K562 (cell line): ENCODE data around the gene KASH5. TPM values are rescaled to one million over a fixed set of nuclear protein-coding genes. Genes with fewer than 3 reads are reported as not detected.

Experiments
- ATF1 ChIP-seq, 2 experiments: fragments of 450-650 bp in 1 of 2; IDR thresholded peaks; 2 replicates each; pipeline ENCODE4 v1.6.1; 2016; ENCODE audit warnings: missing compliant biosample characterization in 1 of 2, missing genetic modification characterization in 1 of 2
- CREB1 ChIP-seq, 2 experiments: sonication (generic) in 1 of 2; formaldehyde crosslinking in 1 of 2; IDR thresholded peaks; 2 replicates each; pipeline versions ENCODE4 v1.6.1 to v1.8.0; 2012 to 2022; ENCODE audit warnings: inconsistent platforms in 1 of 2, mild to moderate bottlenecking in 1 of 2, missing genetic modification reagents in 1 of 2, moderate library complexity in 1 of 2
- HDAC1 ChIP-seq, 2 experiments: fragments of 450-650 bp; IDR thresholded peaks; 2 replicates each; pipeline ENCODE4 v1.6.1; 2016 to 2017; ENCODE audit warnings: inconsistent platforms in 1 of 2, mild to moderate bottlenecking in 1 of 2, moderate library complexity in 1 of 2
- HDAC8 ChIP-seq: fragments of 450-650 bp; IDR thresholded peaks from 2 replicates; pipeline ENCODE4 v1.6.1; 2016; ENCODE audit warnings: mild to moderate bottlenecking, missing genetic modification characterization, moderate library complexity, missing compliant biosample characterization
- MAFG ChIP-seq: fragments of 450-650 bp; conservative IDR thresholded peaks from 2 replicates; pipeline ENCODE4 v1.6.1; 2016; ENCODE audit warnings: missing genetic modification characterization, missing compliant biosample characterization
- NR2C2 ChIP-seq, 2 experiments: fragments of 200-800 bp in 1 of 2; sonication (Bioruptor generic) in 1 of 2; sonication (generic) in 1 of 2; formaldehyde crosslinking in 1 of 2; IDR thresholded peaks; 2 replicates each; pipeline versions ENCODE4 v1.6.1 to v1.8.0; 2016 to 2022; ENCODE audit warnings: mild to moderate bottlenecking in 1 of 2, missing compliant biosample characterization in 1 of 2, missing genetic modification characterization in 1 of 2, missing genetic modification reagents in 1 of 2
- PURB ChIP-seq: sonication (generic); formaldehyde crosslinking; IDR thresholded peaks from 2 replicates; pipeline ENCODE4 v1.9.0; 2021; ENCODE audit warnings: low read depth, mild to moderate bottlenecking, missing genetic modification reagents
- SRSF7 ChIP-seq: fragments of 200-400 bp; formaldehyde crosslinking; optimal IDR thresholded peaks from 2 replicates; pipeline ENCODE3; 2017; ENCODE audit warnings: mild to moderate bottlenecking, low read depth, low read length
- SUPT5H ChIP-seq: fragments of 450-650 bp; IDR thresholded peaks from 2 replicates; pipeline ENCODE4 v1.6.1; 2016
- ZNF224 ChIP-seq: sonication (generic); formaldehyde crosslinking; IDR thresholded peaks from 2 replicates; pipeline ENCODE4 v1.8.0; 2022; ENCODE audit warnings: mild to moderate bottlenecking, missing genetic modification reagents
- polyA plus RNA-seq, 8 experiments: library from polyadenylated mRNA; depleted of rRNA in 4 of 8; stranded (reverse) in 5 of 8; unstranded in 3 of 8; fragments of >200 nt; fragmentation: Nextera tagmentation in 2 of 8; fragmentation: Illumina TruSeq in 1 of 8; extraction: Ambion mirVana in 2 of 8; extraction: Trizol in 1 of 8; gene quantifications; 2 replicates each; pipeline versions ENCODE4 v1.2.1 to v1.2.3, GENCODE V29; 2011 to 2014; ENCODE audit warnings: inconsistent platforms in 1 of 8, missing spikeins in 1 of 8
- total RNA-seq, 7 experiments: library from RNA; depleted of rRNA in 6 of 7; stranded (reverse); fragments of >200 nt in 6 of 7; fragmentation: Illumina TruSeq in 2 of 7; extraction: Trizol in 2 of 7; gene quantifications; 2 replicates each; pipeline versions ENCODE4 v1.2.1 to v1.2.3, GENCODE V29; 2011 to 2021; ENCODE audit warnings: low replicate concordance in 1 of 7
- TF ChIP-seq, protein P1 (sequence below): sonication (generic); formaldehyde crosslinking; IDR thresholded peaks from 2 replicates; pipeline ENCODE4 v1.8.0; 2022; ENCODE audit warnings: mild to moderate bottlenecking, missing genetic modification reagents
- TF ChIP-seq, protein P2 (sequence below): sonication (generic); formaldehyde crosslinking; IDR thresholded peaks from 2 replicates; pipeline ENCODE4 v1.8.1; 2023; ENCODE audit warnings: missing genetic modification reagents, mild to moderate bottlenecking, borderline replicate concordance
- TF ChIP-seq, protein P3 (sequence below): sonication (generic); formaldehyde crosslinking; IDR thresholded peaks from 2 replicates; pipeline ENCODE4 v1.9.0; 2022; ENCODE audit warnings: mild to moderate bottlenecking, missing genetic modification reagents
- TF ChIP-seq, protein P4 (sequence below): fragments of 450-650 bp; formaldehyde crosslinking; IDR thresholded peaks from 2 replicates; pipeline ENCODE4 v1.4.0; 2020; ENCODE audit warnings: mild to moderate bottlenecking, moderate library complexity

Gene KASH5
- total and polyA plus RNA-seq, 9 of the 15 experiments (the other 6 are each of a cell fraction or from before 2014, with no cell fraction given) = 0.07 to 0.84 (median 0.34) TPM; not detected in 1

DNA sequence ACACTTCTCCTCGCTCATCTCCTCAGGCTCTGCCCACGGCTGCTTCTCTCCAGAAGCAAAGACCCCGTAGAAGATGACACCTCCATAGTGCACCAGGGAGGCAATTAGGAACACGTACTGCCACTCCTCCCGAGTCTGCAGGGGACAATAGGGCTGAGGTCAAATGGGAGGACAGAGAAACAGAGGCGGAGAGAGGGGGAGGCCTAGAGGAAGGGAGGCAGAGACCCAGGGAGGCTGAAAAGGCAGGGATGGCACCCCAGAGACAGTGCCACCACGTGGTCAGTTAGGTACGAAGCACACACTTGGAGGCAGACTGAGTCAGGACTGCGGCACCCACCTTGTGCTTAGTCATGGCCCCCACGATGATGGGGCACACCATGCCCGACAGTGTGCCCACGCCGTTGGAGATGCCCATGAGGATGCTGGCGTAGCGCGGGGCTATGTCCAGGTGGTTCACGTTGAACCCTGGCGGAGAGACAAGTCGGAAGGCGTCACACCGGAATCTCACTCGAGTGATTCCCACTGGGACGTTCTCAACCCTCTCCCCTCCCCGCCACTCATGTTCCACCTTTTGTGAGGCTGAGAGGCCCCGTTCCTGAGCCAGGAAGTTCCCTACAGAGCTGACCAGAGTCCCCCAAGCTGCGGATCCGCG, 42.8 kb downstream of the KASH5 start (continued):
- TF ChIP-seq, protein P1, sequence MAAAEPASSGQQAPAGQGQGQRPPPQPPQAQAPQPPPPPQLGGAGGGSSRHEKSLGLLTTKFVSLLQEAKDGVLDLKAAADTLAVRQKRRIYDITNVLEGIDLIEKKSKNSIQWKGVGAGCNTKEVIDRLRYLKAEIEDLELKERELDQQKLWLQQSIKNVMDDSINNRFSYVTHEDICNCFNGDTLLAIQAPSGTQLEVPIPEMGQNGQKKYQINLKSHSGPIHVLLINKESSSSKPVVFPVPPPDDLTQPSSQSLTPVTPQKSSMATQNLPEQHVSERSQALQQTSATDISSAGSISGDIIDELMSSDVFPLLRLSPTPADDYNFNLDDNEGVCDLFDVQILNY = no peak
- TF ChIP-seq, protein P2, sequence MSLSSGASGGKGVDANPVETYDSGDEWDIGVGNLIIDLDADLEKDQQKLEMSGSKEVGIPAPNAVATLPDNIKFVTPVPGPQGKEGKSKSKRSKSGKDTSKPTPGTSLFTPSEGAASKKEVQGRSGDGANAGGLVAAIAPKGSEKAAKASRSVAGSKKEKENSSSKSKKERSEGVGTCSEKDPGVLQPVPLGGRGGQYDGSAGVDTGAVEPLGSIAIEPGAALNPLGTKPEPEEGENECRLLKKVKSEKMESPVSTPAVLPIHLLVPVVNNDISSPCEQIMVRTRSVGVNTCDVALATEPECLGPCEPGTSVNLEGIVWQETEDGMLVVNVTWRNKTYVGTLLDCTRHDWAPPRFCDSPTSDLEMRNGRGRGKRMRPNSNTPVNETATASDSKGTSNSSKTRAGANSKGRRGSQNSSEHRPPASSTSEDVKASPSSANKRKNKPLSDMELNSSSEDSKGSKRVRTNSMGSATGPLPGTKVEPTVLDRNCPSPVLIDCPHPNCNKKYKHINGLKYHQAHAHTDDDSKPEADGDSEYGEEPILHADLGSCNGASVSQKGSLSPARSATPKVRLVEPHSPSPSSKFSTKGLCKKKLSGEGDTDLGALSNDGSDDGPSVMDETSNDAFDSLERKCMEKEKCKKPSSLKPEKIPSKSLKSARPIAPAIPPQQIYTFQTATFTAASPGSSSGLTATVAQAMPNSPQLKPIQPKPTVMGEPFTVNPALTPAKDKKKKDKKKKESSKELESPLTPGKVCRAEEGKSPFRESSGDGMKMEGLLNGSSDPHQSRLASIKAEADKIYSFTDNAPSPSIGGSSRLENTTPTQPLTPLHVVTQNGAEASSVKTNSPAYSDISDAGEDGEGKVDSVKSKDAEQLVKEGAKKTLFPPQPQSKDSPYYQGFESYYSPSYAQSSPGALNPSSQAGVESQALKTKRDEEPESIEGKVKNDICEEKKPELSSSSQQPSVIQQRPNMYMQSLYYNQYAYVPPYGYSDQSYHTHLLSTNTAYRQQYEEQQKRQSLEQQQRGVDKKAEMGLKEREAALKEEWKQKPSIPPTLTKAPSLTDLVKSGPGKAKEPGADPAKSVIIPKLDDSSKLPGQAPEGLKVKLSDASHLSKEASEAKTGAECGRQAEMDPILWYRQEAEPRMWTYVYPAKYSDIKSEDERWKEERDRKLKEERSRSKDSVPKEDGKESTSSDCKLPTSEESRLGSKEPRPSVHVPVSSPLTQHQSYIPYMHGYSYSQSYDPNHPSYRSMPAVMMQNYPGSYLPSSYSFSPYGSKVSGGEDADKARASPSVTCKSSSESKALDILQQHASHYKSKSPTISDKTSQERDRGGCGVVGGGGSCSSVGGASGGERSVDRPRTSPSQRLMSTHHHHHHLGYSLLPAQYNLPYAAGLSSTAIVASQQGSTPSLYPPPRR (CRISPR knock-in tag) = no peak
- TF ChIP-seq CREB1 (IDR thresholded peaks at IDR 0.05) = no peak
- TF ChIP-seq CREB1 (CRISPR knock-in tag; IDR thresholded peaks at IDR 0.05) = peak; percentile 35; the same call in 1 of the 2 replicates
- TF ChIP-seq NR2C2 (CRISPR knock-in tag; IDR thresholded peaks at IDR 0.05) = peak; percentile 23; the same call in 1 of the 2 replicates
- TF ChIP-seq NR2C2 (tag; IDR thresholded peaks at IDR 0.05) = no peak
- TF ChIP-seq, protein P3, sequence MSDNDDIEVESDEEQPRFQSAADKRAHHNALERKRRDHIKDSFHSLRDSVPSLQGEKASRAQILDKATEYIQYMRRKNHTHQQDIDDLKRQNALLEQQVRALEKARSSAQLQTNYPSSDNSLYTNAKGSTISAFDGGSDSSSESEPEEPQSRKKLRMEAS (CRISPR knock-in tag) = peak; percentile 89
- TF ChIP-seq, protein P4, sequence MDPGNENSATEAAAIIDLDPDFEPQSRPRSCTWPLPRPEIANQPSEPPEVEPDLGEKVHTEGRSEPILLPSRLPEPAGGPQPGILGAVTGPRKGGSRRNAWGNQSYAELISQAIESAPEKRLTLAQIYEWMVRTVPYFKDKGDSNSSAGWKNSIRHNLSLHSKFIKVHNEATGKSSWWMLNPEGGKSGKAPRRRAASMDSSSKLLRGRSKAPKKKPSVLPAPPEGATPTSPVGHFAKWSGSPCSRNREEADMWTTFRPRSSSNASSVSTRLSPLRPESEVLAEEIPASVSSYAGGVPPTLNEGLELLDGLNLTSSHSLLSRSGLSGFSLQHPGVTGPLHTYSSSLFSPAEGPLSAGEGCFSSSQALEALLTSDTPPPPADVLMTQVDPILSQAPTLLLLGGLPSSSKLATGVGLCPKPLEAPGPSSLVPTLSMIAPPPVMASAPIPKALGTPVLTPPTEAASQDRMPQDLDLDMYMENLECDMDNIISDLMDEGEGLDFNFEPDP (CRISPR knock-in tag) = no peak
- no peak for TF ChIP-seq ATF1 (CRISPR knock-in tag; IDR thresholded peaks at IDR 0.05)
- no peak; the same call in 1 of the 2 replicates for TF ChIP-seq ATF1 (tag; IDR thresholded peaks at IDR 0.05)
- no peak for TF ChIP-seq SUPT5H
- no peak for TF ChIP-seq SRSF7
- no peak for TF ChIP-seq PURB (CRISPR knock-in tag)
- no peak; a peak in 1 of 4 replicates for TF ChIP-seq HDAC1 (IDR thresholded peaks at IDR 0.05)
- peak; percentile 37 for TF ChIP-seq MAFG (tag)
- 0 out of 2 replicates have a peak, but pooled peaks have one; percentile 21 for TF ChIP-seq HDAC8 (tag)
- TF ChIP-seq ZNF224 = no peak
